GM21528 (cell line): ENCODE results near the gene ADARB2.
A peak's percentile ranks its signal among the peaks of the same experiment; 100 is the strongest.

Experiments
- ATAC-seq: cut with Tn5 transposase; IDR thresholded peaks from one replicate; pipeline ENCODE4 v1.9.1; 2021; ENCODE audit warnings: mild to moderate bottlenecking, moderate library complexity; ENCODE audit not compliant: unreplicated experiment, low FRiP score

Gene ADARB2

GRCh38 chr10:1665681-1666080 is 71.6 kb downstream of the ADARB2 start:
- no peak for ATAC-seq

GRCh38 chr10:1665021-1665661 is 72.2 kb downstream of the ADARB2 start:
- ATAC-seq, result no peak

GRCh38 chr10:1664333-1664964 is 72.9 kb downstream of the ADARB2 start:
- ATAC-seq, result no peak

- ATAC-seq, result no peak
Measured at GRCh38 chr10:1663226-1663625, 74.1 kb downstream of the ADARB2 start.

DNA sequence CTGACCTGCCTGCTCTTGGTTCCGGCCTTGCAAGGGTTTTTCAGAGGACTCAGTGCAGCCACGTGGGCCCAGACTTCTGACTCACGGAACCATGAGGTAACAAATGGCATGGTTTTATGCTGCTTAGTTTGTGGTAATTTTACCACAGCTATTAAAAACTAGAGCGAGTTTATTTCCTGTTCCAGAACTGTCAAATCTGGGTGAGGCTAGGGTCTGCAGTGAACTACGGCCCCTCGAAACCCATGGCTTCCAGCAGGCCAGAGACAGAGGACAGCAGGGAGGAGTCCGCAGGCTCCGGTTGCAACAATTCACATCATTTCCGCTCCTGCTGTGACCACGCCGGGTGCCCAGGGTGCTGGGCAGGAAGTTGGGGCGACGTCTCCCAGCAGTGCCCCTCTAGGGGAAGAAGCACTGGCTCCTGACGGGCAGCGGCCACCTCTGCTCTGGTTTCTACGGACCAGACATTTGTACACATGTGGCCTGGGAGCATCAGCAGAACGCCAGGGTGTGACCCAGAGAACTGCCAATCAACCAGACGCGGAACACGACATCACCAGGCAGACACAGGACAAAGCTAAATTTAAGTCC is 74.8 kb downstream of the ADARB2 start:
- ATAC-seq, result peak; percentile 44

- peak; percentile 68 for ATAC-seq
Measured at GRCh38 chr10:1661859-1662437, 75.4 kb downstream of the ADARB2 start.

- no peak for ATAC-seq
Measured at GRCh38 chr10:1661416-1661815, 75.9 kb downstream of the ADARB2 start.

GRCh38 chr10:1660815-1661214 is 76.5 kb downstream of the ADARB2 start:
- no peak for ATAC-seq

DNA sequence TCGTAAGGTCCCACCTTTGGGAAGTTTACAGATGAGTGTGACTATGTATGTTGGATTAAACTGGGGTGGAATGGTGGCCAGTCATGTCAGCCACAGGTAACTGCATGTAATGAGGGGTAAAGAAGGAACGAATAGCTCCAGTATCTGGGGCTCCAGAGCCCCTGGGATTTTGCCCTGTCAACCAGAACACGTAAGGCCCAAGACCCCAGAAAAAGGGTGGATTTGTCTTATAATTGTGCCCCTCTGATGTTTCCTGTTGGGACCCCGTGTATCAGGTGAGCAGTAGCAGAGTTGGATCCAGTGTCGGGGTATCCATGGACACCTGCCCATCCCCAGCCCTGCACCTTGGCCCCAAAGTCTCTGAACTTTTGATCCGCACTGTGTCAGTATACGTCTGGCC is 76.9 kb downstream of the ADARB2 start:
- ATAC-seq, result no peak

GRCh38 chr10:1659221-1659791 is 78.0 kb downstream of the ADARB2 start:
- no peak for ATAC-seq

DNA sequence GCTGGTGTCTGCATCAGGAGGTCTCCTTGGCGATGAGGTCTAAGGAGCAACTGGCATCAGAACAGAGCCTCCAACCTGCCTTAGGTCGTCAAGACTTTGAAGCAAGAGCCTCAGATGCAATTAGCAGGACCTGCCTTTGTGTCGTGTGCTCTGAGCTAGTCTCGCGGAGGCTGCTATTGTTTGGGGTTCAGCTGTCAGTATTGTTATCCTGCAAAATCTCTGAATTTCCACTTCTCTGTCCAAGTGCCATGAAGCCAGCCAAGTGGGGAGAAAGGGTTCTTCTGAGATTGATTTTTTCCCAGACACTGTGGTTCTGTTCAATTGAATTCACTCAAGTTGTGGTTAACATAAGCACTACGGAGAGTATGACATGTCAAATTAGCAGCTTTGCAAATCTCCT is 78.7 kb downstream of the ADARB2 start:
- no peak for ATAC-seq

- ATAC-seq, result no peak
Measured at GRCh38 chr10:1657479-1657878, 79.8 kb downstream of the ADARB2 start.

DNA sequence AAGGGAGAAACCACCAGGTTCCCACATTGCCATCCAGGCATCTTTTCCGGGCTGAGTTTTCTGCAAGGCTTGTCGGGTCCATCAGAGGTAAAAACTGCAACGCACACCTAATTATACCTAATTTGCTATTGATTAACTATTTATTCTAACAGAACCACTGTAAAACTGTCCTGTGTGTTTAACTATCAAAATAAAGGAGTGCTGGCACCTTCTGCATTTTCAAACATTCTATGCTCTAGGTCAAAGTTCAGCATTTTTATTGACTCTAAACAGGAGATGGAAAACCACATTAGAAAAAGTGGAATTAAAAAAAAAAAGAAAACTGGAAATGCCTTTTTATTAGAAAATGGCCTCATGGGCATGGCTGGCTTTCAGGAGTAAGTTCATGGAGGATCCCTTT is 82.0 kb downstream of the ADARB2 start:
- no peak for ATAC-seq

- ATAC-seq, result no peak
Measured at GRCh38 chr10:1654811-1655356, 82.4 kb downstream of the ADARB2 start.

DNA sequence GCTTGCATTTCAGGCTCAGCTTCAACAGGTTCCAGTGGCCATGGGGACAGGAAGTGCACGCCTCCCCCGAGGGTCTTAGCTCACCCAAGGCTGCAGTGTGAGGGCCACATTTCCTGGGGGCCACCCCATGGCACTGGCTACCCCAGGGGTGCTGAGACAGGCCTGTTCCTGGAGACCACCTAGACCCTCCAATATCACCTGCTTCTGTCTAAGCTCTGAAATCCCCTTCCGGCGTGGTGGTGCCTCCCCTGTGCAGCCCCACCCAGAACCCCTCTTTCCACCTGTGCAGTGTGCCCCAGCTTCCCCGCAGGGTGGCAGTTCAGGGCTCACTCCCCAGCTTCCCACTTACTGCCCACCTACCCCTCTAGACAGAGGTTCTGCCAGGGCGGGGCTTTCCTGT is 83.1 kb downstream of the ADARB2 start:
- no peak for ATAC-seq

GRCh38 chr10:1653321-1653720 is 84.0 kb downstream of the ADARB2 start:
- no peak for ATAC-seq

- no peak for ATAC-seq
Measured at GRCh38 chr10:1652151-1652550, 85.2 kb downstream of the ADARB2 start.

GRCh38 chr10:1651270-1651966 is 85.9 kb downstream of the ADARB2 start:
- ATAC-seq, result no peak

- no peak for ATAC-seq
Measured at GRCh38 chr10:1650542-1651269, 86.6 kb downstream of the ADARB2 start.

- ATAC-seq, result no peak
Measured at GRCh38 chr10:1648648-1649047, 88.7 kb downstream of the ADARB2 start.
